NK-92 (cell line): ENCODE data around the gene CCDC88C.

ENCODE experiments used
- DNase-seq: peaks from one replicate; lab custom pipeline; 2025; ENCODE audit not compliant: unreplicated experiment; lab: John Stamatoyannopoulos, UW

Gene CCDC88C

GRCh38 chr14:91310606-91311283, 106.9 kb downstream of the CCDC88C start:
- no peak for DNase-seq

GRCh38 chr14:91309756-91310280, 107.8 kb downstream of the CCDC88C start:
- no peak for DNase-seq

- DNase-seq = no peak
These were observed 109.3 kb downstream of the CCDC88C start for GRCh38 chr14:91308337-91308736.

DNA sequence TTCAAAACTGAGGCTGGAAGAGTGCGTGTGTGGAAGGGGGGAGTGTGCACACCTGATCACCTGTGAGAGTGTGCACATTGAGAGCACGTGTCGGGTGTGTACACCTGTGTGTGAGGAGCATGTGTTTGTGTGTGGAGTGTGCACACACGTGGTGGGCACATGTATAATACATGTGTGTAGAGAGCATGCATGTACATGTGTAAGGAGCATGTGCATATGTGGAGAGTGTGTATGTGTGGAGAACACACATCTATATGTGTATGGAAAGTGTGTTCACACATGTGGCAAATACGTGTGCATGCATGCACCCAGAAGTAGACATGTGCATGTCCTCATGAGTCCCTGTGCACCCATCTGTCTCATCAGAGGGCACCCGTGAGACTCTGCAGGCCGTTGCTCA, 110.0 kb downstream of the CCDC88C start:
- DNase-seq = no peak

GRCh38 chr14:91307046-91307445, 110.6 kb downstream of the CCDC88C start:
- DNase-seq = no peak

DNA sequence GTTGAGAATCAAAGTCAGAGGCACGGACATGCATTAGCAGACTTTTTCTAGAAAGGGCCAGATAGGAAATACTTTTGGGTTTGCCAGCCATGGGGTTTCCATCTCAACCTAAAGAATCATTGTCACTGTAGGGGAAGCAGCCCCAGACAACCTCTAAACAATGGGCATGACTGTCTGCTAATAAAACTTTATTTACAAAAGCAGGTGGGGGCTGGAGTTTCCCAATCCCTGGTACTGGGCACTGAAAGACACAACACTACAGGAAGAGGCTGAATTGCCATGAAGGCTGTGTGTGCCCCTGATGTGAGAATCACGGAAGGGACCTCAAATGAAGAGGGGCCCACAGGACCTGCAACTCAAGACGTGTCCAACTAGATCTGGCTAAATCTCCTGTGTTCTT, 111.1 kb downstream of the CCDC88C start:
- no peak for DNase-seq

- DNase-seq = no peak
These were observed 111.8 kb downstream of the CCDC88C start for GRCh38 chr14:91305650-91306431.

DNA sequence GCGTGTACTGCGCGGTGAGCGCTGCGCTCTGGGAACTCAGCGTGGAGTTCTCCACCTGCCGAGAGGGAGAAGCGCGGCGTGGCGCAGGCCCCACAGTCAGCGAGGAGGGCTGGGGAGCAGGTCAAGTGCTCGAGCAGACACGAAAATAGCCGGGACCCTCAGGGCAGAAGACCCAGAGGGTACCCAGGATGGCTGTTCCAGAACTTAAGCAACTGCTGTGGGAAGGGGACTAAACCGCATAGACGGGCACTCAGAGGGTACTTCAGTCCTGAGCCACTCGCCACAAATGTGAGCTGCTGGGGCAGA, 113.7 kb downstream of the CCDC88C start:
- no peak for DNase-seq

GRCh38 chr14:91303091-91303923, 114.3 kb downstream of the CCDC88C start:
- DNase-seq = no peak

- no peak for DNase-seq
These were observed 115.2 kb downstream of the CCDC88C start for GRCh38 chr14:91302391-91302790.

GRCh38 chr14:91300957-91301356, 116.7 kb downstream of the CCDC88C start:
- no peak for DNase-seq

DNA sequence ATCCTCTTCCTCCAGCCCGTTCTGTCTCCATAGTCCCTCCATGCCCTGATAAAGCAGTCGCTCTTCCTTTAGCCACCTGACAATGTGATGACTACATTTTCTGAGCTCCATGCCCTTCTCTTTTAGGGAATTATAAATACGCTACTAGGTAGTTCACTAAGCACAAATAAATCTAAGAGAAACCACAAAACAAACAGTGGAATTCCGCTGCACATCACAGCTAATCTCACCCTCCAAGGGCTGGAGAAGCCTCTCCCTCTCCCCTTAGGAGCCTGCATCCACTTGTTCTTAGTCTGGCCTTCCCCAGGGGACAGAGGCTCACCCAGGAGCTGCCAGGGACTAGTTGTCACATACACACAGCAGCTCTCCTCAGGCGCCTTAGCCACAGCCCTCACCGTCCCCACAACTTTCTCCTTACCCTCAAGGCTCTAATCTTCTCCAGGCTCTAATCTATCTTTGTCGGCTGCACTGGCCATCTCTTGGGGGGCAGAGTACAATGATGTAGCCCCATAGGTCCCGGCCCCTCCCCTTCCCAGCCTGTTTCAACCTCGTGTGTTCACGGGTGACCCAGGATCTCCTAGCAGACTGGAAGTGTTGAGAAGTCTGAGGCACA, 117.2 kb downstream of the CCDC88C start:
- DNase-seq = no peak

DNA sequence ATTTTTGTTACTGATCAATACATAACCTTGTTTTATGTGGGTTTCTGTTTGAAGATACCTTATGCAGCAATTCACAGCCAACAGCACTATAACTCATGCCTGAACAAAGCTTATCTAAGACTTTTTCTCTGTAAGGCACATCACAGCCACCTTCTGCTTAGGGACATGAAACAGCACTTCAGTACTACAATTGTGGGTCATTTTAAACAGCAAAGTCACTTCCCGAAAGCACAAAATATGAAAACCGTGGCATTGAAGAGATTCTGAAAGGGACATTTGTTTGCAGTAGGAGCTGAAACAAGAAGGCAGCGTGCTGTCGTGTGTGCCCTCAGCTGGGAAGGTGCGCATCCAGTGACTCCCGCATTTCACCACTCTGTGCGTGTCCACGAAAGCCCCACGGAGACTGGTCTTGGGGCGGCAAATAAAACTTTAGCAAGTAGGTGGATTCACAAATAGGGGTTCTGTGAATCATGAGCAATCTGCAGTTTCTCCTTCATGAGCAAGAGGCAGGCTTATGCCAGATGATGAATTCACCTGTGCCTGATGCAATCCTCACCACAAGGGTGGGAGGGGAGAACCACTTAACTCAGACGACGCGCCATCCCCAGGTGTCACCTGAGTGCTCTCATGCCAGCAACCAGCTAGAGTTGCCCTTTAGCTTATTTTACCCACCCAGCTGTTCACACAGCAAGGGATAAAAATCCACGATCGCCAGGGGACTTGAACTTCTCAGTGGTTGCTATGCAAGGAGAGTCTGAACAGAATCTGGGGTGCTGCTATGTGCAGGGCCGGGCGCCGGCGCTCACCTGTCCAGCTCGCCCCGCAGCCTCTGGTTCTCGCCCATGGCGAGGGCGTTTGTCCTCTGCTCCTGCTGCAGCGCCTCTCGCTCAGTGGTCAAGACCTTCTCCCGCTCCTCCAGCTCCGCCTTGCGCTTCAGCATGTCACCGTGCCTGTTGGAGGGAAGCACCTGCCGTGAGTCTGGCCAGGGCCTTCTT, 118.2 kb downstream of the CCDC88C start:
- DNase-seq = no peak

GRCh38 chr14:91298576-91298975, 119.0 kb downstream of the CCDC88C start:
- DNase-seq = no peak

GRCh38 chr14:91297081-91297711, 120.4 kb downstream of the CCDC88C start:
- DNase-seq = no peak

- no peak for DNase-seq
These were observed 121.5 kb downstream of the CCDC88C start for GRCh38 chr14:91295851-91296796.

- DNase-seq = no peak
These were observed 122.3 kb downstream of the CCDC88C start for GRCh38 chr14:91295276-91295845.

DNA sequence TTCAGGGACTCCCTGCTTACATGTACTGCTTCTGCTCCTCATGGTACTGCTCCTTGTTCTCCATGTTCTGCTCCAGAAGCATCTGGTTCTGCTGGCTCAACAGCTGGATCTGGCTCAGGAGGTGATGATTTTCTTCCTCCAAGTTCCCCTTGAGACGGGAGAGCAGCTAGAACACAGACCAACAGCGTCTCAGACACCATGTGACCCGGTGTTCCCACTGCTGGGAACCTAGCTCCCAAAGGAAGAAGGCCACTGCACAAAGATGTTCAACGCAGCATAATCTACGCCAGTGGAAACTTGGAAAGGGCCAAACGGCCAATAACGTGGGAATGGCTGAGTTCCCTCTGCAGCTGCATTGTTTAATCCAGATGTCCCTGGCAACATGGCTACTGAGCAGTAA, 123.5 kb downstream of the CCDC88C start:
- DNase-seq = no peak
